Measurements from ENCODE around the gene BNIP5.
"Not testable (repeated sequence)": the region's sequence is repeated elsewhere in the genome, so short reads cannot be mapped to it uniquely, and the experiment has no call there.

BNIP5 gene

GRCh38 chr6:36367743-36368142 is 31.1 kb upstream of the BNIP5 start:
- H3K4me3 ChIP-seq (ENCODE audit: low read depth, low read length) = no peak overlapping the region
- DNase-seq (ENCODE audit: low read depth) = no peak
- no peak for TF ChIP-seq CTCF (IDR thresholded peaks at IDR 0.05; ENCODE audit: low read depth, low read length, missing control alignments)

- no peak for TF ChIP-seq CTCF (IDR thresholded peaks at IDR 0.05; ENCODE audit: low read depth, low read length, missing control alignments)
- H3K4me3 ChIP-seq (ENCODE audit: low read depth, low read length) = 0 out of 2 replicates have a peak overlapping the region, but pooled peaks have one; percentile 2
- DNase-seq (ENCODE audit: low read depth) = no peak
Measured at GRCh38 chr6:36364669-36365479, 28.2 kb upstream of the BNIP5 start.

- H3K4me3 ChIP-seq (ENCODE audit: low read depth, low read length); DNase-seq (ENCODE audit: low read depth): not testable (repeated sequence)
Measured at GRCh38 chr6:36364061-36364635, 27.5 kb upstream of the BNIP5 start.

- DNase-seq (ENCODE audit: low read depth); H3K4me3 ChIP-seq (ENCODE audit: low read depth, low read length): not testable (repeated sequence)
Measured at GRCh38 chr6:36363371-36363752, 26.7 kb upstream of the BNIP5 start.

- no peak overlapping the region for H3K4me3 ChIP-seq (ENCODE audit: low read depth, low read length)
- DNase-seq (ENCODE audit: low read depth) = no peak
- no peak for TF ChIP-seq CTCF (IDR thresholded peaks at IDR 0.05; ENCODE audit: low read depth, low read length, missing control alignments)
Measured at GRCh38 chr6:36362551-36363370, 26.1 kb upstream of the BNIP5 start.

GRCh38 chr6:36361071-36361470 is 24.4 kb upstream of the BNIP5 start:
- no peak for TF ChIP-seq CTCF (IDR thresholded peaks at IDR 0.05; ENCODE audit: low read depth, low read length, missing control alignments)
- H3K4me3 ChIP-seq (ENCODE audit: low read depth, low read length) = no peak overlapping the region
- DNase-seq (ENCODE audit: low read depth) = no peak

- peak; percentile 89 for TF ChIP-seq CTCF (IDR thresholded peaks at IDR 0.05; ENCODE audit: low read depth, low read length, missing control alignments)
- DNase-seq (ENCODE audit: low read depth) = no peak
- H3K4me3 ChIP-seq (ENCODE audit: low read depth, low read length) = no peak overlapping the region
Measured at GRCh38 chr6:36360241-36361054, 23.8 kb upstream of the BNIP5 start.
